Smooth muscle cell (in vitro differentiated cells): ENCODE results near the gene RGS7. TPM values are rescaled to one million over a fixed set of nuclear protein-coding genes. Genes with fewer than 3 reads are reported as not detected.
"Not testable (repeated sequence)": the region's sequence is repeated elsewhere in the genome, so short reads cannot be mapped to it uniquely, and the experiment has no call there.

Source experiments
- DNase-seq: peaks from one replicate; lab custom pipeline; 2025; ENCODE audit not compliant: unreplicated experiment; lab: John Stamatoyannopoulos, UW
- H2AFZ ChIP-seq: fragments of 200-600 bp; sonication (generic); 2 replicates; pipeline ENCODE4 v1.6.0; 2016; ENCODE audit warnings: antibody characterized with exemption, low read depth, mild to moderate bottlenecking
- H3F3A ChIP-seq: fragments of 200-600 bp; sonication (generic); 2 replicates; pipeline ENCODE4 v1.6.0; 2017; ENCODE audit warnings: antibody characterized with exemption, low read depth
- H3K27ac ChIP-seq: fragments of 200-600 bp; sonication (generic); 2 replicates; pipeline ENCODE4 v1.5.1; 2016; ENCODE audit warnings: low read depth, mild to moderate bottlenecking
- H3K27me3 ChIP-seq: fragments of 200-600 bp; sonication (generic); 2 replicates; pipeline ENCODE4 v1.6.1; 2016; ENCODE audit warnings: low read depth, mild to moderate bottlenecking
- H3K36me3 ChIP-seq: fragments of 200-600 bp; sonication (generic); 2 replicates; pipeline ENCODE4 v1.5.1; 2016; ENCODE audit warnings: low read depth
- H3K4me1 ChIP-seq: fragments of 200-600 bp; sonication (generic); 2 replicates; pipeline ENCODE4 v1.5.1; 2016; ENCODE audit warnings: low read depth
- H3K4me2 ChIP-seq: fragments of 200-600 bp; sonication (generic); 2 replicates; pipeline ENCODE4 v1.6.0; 2016; ENCODE audit warnings: mild to moderate bottlenecking
- H3K4me3 ChIP-seq: fragments of 200-600 bp; sonication (generic); 2 replicates; pipeline ENCODE4 v1.5.1; 2016; ENCODE audit warnings: mild to moderate bottlenecking
- H3K79me2 ChIP-seq: fragments of 200-600 bp; sonication (generic); 2 replicates; pipeline ENCODE4 v1.6.0; 2016; ENCODE audit warnings: low read depth, mild to moderate bottlenecking
- H3K9ac ChIP-seq: fragments of 200-600 bp; sonication (generic); 2 replicates; pipeline ENCODE4 v1.6.0; 2016; ENCODE audit warnings: low read depth
- H3K9me3 ChIP-seq: fragments of 200-600 bp; sonication (generic); replicated peaks from 2 replicates; pipeline ENCODE4 v1.5.1; 2016; ENCODE audit warnings: low read depth
- H4K20me1 ChIP-seq: fragments of 200-600 bp; sonication (generic); 2 replicates; pipeline ENCODE4 v1.6.0; 2016; ENCODE audit warnings: low read depth
- WGBS: methylation state at CpG from one replicate; pipeline ENCODE4 v1.1.7; 2016; ENCODE audit warnings: low lambda C conversion rate; 5-methylcytosine and 5-hydroxymethylcytosine counted together
- polyA plus RNA-seq: library from polyadenylated mRNA; unstranded; fragments of >200 nt; fragmentation: Nextera tagmentation; extraction: Ambion mirVana; gene quantifications from 2 replicates; pipeline ENCODE4 v1.2.1, GENCODE V29; 2016
- total RNA-seq: library from RNA; depleted of rRNA; stranded (reverse); fragments of >200 nt; gene quantifications from 2 replicates; pipeline ENCODE4 v1.2.3, GENCODE V29; 2014
- TF ChIP-seq, protein P1 (sequence below): fragments of 200-600 bp; sonication (generic); IDR thresholded peaks from 2 replicates; pipeline ENCODE4 v1.5.1; 2017; ENCODE audit warnings: borderline replicate concordance, mild to moderate bottlenecking, antibody characterized with exemption; ENCODE audit not compliant: insufficient read depth, poor library complexity, severe bottlenecking

Gene RGS7
- total and polyA plus RNA-seq, 2 experiments from 2014 or later, result 0.16 TPM; not detected in 1

DNA sequence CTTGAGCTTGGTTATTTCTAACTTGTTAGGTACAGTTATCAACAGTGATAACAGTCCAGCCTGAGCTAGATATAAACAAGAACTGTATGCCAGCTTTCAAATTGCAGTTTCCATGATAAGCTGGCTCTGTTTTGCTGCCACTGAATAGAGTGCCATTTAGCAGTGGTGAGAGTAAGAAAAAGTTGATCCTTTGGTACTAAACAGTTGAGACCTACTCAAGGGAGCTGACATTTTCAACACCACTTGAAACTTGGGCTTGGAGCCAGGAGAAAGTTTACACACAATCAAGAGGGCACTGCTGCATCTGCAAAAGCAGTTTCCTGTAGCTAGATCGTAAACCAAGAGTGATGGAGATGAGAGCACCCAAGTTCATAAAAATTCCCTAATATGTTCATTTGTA is 131.3 kb downstream of the RGS7 start:
- Histone ChIP-seq H3K4me1 (no peaks in the 10 kb centered on the region), H4K20me1 (no peaks in the 10 kb centered on the region), H3K9ac (no peak overlapping the region), H3K36me3 (no peaks in the 10 kb centered on the region), H3K79me2 (no peaks in the 10 kb centered on the region), H3K9me3 (no peaks in the 10 kb centered on the region), H3K4me2 (no peak overlapping the region), H2AFZ (no peak overlapping the region), H3K4me3 (no peak overlapping the region), H3F3A (no peaks in the 10 kb centered on the region), H3K27me3 (no peaks in the 10 kb centered on the region), H3K27ac (no peak overlapping the region)
- WGBS, result 93% methylated on average over 1 of the region's 1 CpG
- no peak for DNase-seq
- TF ChIP-seq, protein P1, sequence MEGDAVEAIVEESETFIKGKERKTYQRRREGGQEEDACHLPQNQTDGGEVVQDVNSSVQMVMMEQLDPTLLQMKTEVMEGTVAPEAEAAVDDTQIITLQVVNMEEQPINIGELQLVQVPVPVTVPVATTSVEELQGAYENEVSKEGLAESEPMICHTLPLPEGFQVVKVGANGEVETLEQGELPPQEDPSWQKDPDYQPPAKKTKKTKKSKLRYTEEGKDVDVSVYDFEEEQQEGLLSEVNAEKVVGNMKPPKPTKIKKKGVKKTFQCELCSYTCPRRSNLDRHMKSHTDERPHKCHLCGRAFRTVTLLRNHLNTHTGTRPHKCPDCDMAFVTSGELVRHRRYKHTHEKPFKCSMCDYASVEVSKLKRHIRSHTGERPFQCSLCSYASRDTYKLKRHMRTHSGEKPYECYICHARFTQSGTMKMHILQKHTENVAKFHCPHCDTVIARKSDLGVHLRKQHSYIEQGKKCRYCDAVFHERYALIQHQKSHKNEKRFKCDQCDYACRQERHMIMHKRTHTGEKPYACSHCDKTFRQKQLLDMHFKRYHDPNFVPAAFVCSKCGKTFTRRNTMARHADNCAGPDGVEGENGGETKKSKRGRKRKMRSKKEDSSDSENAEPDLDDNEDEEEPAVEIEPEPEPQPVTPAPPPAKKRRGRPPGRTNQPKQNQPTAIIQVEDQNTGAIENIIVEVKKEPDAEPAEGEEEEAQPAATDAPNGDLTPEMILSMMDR, result no peak

- H3K79me2 ChIP-seq, H3K4me2 ChIP-seq, H3K4me3 ChIP-seq, H3K36me3 ChIP-seq, DNase-seq, H3K4me1 ChIP-seq, H3K27ac ChIP-seq, H3K9ac ChIP-seq, H3F3A ChIP-seq, H3K9me3 ChIP-seq, H4K20me1 ChIP-seq, H3K27me3 ChIP-seq, H2AFZ ChIP-seq: not testable (repeated sequence)
- WGBS, result 92% methylated on average over 3 of the region's 3 CpGs
Measured at GRCh38 chr1:241224189-241224588, 132.8 kb downstream of the RGS7 start.

DNA sequence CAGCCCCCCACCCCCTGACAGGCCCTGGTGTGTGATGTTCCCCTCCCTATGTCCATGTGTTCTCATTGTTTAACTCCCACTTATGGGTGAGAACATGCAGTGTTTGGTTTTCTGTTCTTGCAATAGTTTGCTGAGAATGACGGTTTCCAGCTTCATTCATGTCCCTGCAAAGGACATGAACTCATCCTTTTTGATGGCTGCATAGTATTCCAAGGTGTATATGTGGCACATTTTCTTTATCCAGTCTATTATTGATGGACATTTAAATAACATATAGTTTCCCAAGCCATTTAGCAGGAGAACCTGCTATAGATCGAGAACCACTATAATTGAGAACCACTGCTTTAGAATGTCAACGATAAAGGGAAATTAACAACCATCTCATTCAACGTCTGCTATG is 134.2 kb downstream of the RGS7 start:
- not testable (repeated sequence) for H3K27me3 ChIP-seq, H2AFZ ChIP-seq, H3K9ac ChIP-seq, H3K79me2 ChIP-seq, H3F3A ChIP-seq, H3K4me1 ChIP-seq, H4K20me1 ChIP-seq, H3K4me2 ChIP-seq, H3K9me3 ChIP-seq, DNase-seq, H3K4me3 ChIP-seq, H3K27ac ChIP-seq, H3K36me3 ChIP-seq
- 95% methylated on average over 4 of the region's 4 CpGs for WGBS

- Histone ChIP-seq H3K79me2 (no peaks in the 10 kb centered on the region), H3K36me3 (no peaks in the 10 kb centered on the region), H3K4me2 (no peak overlapping the region), H3K27ac (no peak overlapping the region), H3K9me3 (no peaks in the 10 kb centered on the region), H3F3A (no peaks in the 10 kb centered on the region), H3K9ac (no peak overlapping the region), H3K4me1 (no peaks in the 10 kb centered on the region), H3K27me3 (no peaks in the 10 kb centered on the region), H3K4me3 (no peak overlapping the region), H4K20me1 (no peaks in the 10 kb centered on the region), H2AFZ (no peak overlapping the region)
- no peak for DNase-seq
- 89% methylated on average over 6 of the region's 6 CpGs for WGBS
- TF ChIP-seq, protein P1, result no peak
Measured at GRCh38 chr1:241221319-241221718, 135.7 kb downstream of the RGS7 start.

GRCh38 chr1:241220913-241221312 is 136.1 kb downstream of the RGS7 start:
- H2AFZ ChIP-seq, H3K4me1 ChIP-seq, H3K9me3 ChIP-seq, H3K27me3 ChIP-seq, H3K27ac ChIP-seq, H3K4me3 ChIP-seq, H3F3A ChIP-seq, H3K36me3 ChIP-seq, H4K20me1 ChIP-seq, H3K4me2 ChIP-seq, H3K79me2 ChIP-seq, H3K9ac ChIP-seq, DNase-seq: not testable (repeated sequence)
- WGBS, result 100% methylated on average over 1 of the region's 1 CpG
